GM19395 (cell line): Measurements from ENCODE around the gene ZNF560.
"Not testable (repeated sequence)": the region's sequence is repeated elsewhere in the genome, so short reads cannot be mapped to it uniquely, and the experiment has no call there.

Source experiments
- ATAC-seq: cut with Tn5 transposase; IDR thresholded peaks from one replicate; pipeline ENCODE4 v1.9.1; 2021; ENCODE audit warnings: mild to moderate bottlenecking, moderate library complexity; ENCODE audit not compliant: unreplicated experiment

ZNF560 gene

GRCh38 chr19:9498183-9498902 lies at the start of gene ZNF560:
ZNF560 (minus strand) TSS chr19:9498616; CDS start chr19:9475313, 23,303 bp downstream.
- ATAC-seq: no peak

- ATAC-seq: no peak
These were observed 49.5 kb upstream of the ZNF560 start for GRCh38 chr19:9547870-9548269.

- ATAC-seq: not testable (repeated sequence)
These were observed 42.9 kb upstream of the ZNF560 start for GRCh38 chr19:9541281-9541680.

DNA sequence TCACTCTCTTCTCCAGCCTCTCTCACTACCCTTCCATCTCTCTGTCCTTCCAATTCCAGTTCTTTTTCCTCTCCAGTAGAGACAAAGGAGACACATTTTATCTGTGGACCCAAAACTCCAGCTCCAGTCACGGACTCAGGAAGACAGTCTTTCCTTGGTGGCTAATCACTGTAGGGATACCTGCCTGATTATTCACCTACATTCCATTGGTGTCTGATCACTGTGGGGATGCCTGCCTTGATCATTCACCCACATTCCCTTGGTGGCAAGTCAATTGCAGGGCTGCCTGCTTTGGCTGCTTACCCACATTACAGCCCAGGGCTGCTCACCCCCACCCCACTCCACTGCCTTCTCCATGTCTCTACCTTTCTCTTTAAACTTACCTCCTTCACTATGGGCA lies 41.5 kb upstream of the ZNF560 start:
- not testable (repeated sequence) for ATAC-seq

DNA sequence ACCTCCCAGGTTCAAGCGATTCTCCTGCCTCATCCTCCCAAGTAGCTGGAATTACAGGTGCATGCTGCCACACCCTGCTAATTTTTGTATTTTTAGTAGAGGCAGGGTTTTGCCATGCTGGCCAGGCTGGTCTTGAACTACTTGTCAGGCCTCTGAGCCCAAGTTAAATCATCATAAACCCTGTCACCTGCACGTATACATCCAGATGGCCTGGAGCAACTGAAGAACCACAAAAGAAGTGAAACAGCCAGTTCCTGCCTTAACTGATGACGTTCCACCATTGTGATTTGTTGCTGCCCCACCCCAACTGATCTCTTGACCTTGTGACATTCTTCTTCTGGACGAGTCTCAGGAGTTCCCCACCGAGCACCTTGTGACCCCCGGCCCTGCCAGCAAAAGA lies 40.8 kb upstream of the ZNF560 start:
- not testable (repeated sequence) for ATAC-seq

DNA sequence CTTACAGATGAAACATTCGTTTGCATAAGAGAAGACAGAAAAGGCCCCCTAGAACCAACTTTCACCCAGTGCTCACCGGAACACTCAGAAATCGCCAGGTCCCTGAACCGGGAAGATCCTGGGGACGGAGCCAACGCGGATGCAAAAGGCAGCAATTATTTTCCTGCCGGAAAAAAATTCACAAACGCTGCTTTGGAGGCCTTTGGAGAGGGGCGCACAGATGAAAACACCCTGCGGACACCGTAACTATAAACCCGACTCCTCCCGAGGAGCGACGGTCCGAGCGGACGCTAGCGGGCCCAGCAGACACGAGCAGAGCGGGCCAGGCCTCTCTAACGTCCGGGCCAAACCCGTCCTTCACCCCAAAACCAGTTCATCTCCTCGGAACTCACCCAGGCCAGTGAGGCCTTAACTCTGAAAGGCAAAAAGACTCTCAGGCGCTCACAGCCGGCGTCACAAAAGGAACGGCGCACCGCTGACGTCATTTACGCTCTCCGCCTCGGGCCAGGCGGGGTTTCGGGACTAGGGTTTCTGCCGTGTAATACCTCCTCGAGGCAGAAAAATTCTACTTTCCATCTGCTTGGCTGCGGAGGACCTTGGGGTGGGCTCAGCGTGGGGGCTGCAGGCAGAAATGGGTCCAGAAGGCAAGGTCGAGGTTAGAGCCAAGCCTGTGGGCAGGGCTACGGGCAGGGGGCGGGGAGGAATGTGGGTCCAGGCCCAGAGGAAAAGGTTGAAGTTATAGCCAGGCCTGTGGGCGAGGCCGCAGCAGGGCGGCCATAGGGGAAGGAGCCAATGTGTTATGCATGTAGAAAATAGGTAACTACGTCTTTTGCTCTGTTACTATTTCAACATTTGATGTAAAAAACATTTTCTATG lies 40.0 kb upstream of the ZNF560 start, which contains the start of gene ZNF426:
Gene ZNF426 (minus strand): TSS at position 463 of the 876 bp plus-strand sequence. CDS start 2,413 bp downstream, outside the sequence.
- ATAC-seq: peak; percentile 78

DNA sequence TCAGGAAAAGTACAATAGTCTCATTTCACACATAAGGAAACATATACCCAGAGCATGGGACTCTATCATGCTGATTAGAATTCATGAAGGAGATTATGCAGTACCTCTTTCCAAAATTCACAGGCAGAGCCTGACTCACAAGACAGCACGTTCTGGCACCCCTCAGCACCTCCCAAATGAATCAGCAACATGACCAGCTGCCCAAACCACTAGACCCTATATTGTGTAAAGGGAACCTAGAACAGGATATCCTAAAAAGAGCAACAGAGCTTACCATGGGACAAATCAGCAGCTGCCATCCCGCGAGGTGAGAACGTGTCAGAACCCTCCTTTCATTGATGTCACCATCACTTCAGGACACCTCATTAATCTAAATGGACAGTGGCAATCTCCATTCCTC lies 37.5 kb upstream of the ZNF560 start:
- ATAC-seq: no peak

GRCh38 chr19:9531933-9532332 lies 33.5 kb upstream of the ZNF560 start:
- ATAC-seq: no peak

GRCh38 chr19:9528757-9529336 lies 30.4 kb upstream of the ZNF560 start:
- ATAC-seq: no peak

DNA sequence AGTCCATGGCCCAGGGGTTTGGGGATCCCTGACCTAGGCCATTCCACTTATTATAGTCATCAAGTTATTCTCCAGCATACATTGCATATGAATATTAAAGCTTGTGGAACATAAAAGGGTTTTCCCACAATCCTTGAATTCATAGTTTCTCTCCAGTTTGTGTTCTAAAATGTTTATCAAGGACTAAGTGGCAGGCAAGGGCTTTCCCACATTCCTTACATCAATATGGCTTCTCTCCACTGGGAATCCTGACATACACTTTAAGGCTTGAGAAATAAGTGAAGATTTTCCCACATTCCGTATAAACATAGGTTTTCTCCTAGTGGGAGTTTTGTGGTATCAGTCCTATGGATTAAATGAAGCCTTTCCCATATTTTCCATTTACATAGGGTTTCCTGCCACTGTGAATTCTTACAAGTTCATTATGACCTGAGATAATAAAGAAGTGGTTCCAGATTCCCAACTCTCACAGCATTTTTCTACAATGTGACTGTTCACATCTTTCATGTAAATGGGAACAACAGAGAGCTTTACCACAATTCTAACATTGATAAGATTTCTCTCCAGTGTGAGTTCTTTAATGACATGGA lies 25.6 kb upstream of the ZNF560 start:
- no peak for ATAC-seq

DNA sequence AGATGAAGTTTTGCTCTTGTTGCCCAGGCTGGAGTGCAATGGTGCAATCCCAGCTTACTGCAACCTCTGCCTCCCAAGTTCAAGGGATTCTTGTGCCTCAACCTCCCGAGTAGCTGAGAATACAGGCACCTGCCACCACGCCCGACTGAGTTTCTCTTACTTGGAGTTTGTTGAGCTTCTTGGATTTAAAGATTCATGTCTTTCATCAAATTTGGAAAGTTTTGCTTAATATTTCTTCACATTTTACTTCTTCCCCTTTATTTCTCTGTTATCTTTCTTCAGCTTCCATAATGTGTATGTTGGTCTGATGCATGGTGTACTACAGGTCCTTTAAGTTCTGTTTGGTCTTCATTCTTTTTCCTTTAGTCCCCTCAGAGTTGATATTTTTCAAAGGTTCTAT lies 8.9 kb upstream of the ZNF560 start:
- ATAC-seq: no peak

DNA sequence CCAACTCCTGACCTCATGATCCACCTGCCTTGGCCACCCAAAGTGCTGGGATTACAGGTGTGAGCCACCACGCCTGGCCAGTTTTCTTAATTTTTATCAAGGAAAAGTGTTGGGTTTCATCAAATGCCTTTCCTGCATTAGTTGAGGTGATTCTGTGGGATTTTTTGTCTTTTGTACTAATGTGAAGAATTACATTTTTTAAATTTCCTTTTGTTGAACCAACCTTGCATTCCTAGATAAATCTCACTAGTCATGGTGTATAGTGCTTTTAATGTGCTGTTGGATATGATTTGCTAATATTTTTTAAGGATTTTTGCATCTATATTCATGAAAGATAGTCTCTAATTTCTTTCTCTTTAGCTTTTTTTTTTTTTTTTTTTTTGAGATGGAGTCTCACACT lies 2.4 kb upstream of the ZNF560 start:
- ATAC-seq: no peak

DNA sequence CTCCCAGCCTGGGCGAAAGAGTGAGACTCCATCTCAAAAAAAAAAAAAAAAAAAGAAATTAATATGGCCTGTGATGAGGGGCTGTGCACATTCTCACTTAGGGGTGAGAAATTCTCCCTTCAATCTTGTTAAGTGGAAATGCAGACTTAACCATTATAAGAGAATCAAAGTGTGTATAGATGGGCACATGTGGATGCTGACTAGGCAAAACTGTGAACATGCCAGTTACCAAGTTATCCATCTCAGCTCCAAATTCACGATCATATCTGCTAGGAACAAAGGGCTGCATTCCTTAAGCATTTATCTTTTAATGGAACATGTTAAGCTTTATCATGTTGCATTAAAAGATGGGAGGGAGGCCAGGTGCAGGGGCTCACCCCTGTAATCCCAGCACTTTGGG lies 4.3 kb downstream of the ZNF560 start:
- no peak for ATAC-seq

GRCh38 chr19:9487016-9487415 lies 11.4 kb downstream of the ZNF560 start:
- no peak for ATAC-seq

- no peak for ATAC-seq
These were observed 13.3 kb downstream of the ZNF560 start for GRCh38 chr19:9485140-9485539.

DNA sequence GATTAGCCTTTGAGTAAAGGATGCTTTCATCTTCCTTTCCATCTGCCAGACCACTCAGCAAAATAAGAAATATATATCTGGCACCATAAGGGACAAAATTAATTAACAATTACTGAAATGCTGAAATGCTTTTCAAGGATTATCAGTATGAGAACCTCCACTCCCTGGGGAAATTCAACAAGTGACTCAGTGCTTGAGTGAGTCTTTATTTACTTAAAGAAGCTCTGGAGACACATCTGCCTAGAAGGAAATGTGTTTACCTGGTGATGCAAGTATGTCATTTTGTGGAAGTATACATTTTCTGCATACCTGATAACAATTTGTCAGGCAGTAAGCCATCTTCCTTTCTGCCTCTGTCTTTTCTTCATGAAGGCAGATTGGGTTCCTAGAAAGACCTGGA lies 23.4 kb downstream of the ZNF560 start:
- ATAC-seq: no peak

GRCh38 chr19:9467161-9467560 lies 31.3 kb downstream of the ZNF560 start:
- ATAC-seq: no peak

DNA sequence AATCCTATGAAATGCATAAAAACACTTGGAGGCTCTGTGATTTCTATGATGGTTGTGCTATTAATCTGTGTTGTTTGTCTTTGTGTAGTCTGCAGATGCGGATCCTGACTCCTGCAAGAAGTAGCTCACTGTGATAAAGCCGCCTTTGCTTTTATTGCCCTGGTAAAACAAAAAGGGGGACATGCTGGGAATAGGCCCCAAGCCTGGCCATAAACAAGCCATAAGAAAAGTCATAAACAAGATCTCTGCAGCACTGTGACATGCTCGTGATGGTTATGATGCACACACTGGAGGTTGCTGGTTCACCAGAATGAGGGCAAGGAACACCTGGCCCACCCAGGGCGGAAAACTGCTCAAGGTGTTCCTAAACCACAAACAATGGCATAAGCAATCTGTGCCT lies 36.5 kb downstream of the ZNF560 start:
- ATAC-seq: no peak

DNA sequence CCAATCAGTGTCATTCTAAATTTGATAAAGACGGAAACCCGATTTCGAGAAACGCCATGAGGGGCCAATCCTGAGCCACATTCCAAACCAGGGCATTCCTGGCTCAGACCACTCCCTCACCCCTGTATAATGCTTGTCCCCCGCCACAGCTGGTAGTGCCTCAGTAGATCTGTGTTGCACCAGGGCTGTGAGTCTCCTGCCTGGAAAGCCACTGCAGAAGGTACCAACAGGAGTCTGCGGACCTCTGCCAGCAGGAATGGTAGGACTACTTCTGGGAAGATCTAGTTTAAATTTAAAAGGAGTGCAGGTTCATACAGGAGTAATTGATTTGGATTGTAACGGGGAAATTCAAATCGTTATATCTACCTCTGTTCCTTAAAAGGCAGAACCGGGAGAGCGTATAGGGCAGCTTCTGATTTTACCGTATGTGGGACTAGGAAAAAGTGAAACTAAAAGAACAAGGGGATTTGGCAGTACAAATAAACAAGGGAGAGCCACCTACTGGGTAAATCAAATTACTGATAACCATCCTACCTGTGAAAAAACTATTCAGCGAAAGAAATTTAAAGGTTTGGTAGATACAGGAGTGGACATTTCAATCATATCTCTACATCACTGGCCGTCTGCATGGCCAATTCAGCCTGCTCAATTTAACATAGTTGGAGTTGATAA lies 42.3 kb downstream of the ZNF560 start:
- no peak for ATAC-seq

DNA sequence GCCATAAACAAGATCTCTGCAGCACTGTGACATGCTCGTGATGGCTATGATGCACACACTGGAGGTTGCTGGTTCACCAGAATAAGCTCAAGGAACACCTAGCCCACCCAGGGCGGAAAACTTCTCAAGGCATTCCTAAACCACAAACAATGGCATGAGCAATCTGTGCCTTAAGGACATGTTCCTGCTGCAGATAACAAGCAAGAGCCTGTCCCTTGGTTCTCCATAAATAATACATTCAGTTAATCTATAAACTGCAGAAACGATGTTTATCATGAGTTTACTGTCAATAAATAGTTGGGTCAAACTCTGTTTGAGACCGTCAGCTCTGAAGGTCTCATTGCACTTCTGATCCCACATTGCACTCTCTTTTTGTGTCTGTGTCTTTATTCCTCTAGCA lies 44.5 kb downstream of the ZNF560 start:
- ATAC-seq: no peak

DNA sequence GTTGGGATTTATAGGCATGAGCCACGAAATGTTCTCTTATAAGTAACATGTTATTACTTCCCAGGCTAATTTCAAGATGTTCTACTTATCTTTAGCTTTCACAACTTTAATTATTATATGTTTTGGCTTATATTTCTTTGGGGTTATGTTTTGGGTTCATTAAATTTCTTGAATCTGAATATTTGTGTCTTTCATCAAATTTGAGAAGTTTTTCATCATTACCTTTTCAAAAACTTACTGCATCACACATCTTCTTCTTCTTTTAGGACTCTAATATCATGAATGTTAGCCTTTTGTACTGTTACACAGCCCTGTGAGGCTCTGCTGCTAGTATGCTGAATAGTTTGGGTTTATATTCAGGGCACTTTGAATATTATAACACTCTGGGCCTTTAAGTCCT lies 53.4 kb downstream of the ZNF560 start:
- ATAC-seq: no peak
